HG03039 (cell line): ENCODE data around the gene SLC30A3.

Experiments
- ATAC-seq: cut with Tn5 transposase; IDR thresholded peaks from one replicate; pipeline ENCODE4 v1.9.1; 2021; ENCODE audit warnings: mild to moderate bottlenecking, moderate library complexity; ENCODE audit not compliant: unreplicated experiment

The SLC30A3 gene

GRCh38 chr2:27208486-27209050, 54.3 kb downstream of the SLC30A3 start:
- no peak for ATAC-seq

GRCh38 chr2:27206346-27206745, 56.5 kb downstream of the SLC30A3 start:
- ATAC-seq = no peak

- ATAC-seq = no peak
These were observed 57.6 kb downstream of the SLC30A3 start for GRCh38 chr2:27205206-27205605.

GRCh38 chr2:27204566-27204965, 58.3 kb downstream of the SLC30A3 start:
- no peak for ATAC-seq

- no peak for ATAC-seq
These were observed 59.1 kb downstream of the SLC30A3 start for GRCh38 chr2:27203741-27204140.
